CD4-positive, alpha-beta T cell treated with Interferon gamma for 1 hour (primary cell): ENCODE results near the gene WWC1.

Experiments
- DNase-seq: peaks from one replicate; pipeline ENCODE4 v3.0.0-alpha.2; 2020

Gene WWC1

GRCh38 chr5:168455201-168455600, 163.8 kb downstream of the WWC1 start:
- DNase-seq, result no peak

GRCh38 chr5:168457542-168457941, 166.1 kb downstream of the WWC1 start:
- no peak for DNase-seq

GRCh38 chr5:168460606-168461005, 169.2 kb downstream of the WWC1 start:
- no peak for DNase-seq

GRCh38 chr5:168463081-168463480, 171.6 kb downstream of the WWC1 start:
- DNase-seq, result no peak

- DNase-seq, result no peak
These were observed 172.8 kb downstream of the WWC1 start for GRCh38 chr5:168464214-168464613.

- DNase-seq, result no peak
These were observed 173.2 kb downstream of the WWC1 start for GRCh38 chr5:168464641-168465040.

GRCh38 chr5:168467755-168468330, 176.4 kb downstream of the WWC1 start:
- no peak for DNase-seq

GRCh38 chr5:168468836-168469235, 177.4 kb downstream of the WWC1 start:
- DNase-seq, result no peak

- DNase-seq, result no peak
These were observed 178.4 kb downstream of the WWC1 start for GRCh38 chr5:168469816-168470215.

- no peak for DNase-seq
These were observed 180.3 kb downstream of the WWC1 start for GRCh38 chr5:168471785-168472184.

- no peak for DNase-seq
These were observed 180.9 kb downstream of the WWC1 start for GRCh38 chr5:168472329-168472728.

GRCh38 chr5:168474319-168474718, 182.9 kb downstream of the WWC1 start:
- no peak for DNase-seq

GRCh38 chr5:168477060-168477459, 185.6 kb downstream of the WWC1 start:
- no peak for DNase-seq

GRCh38 chr5:168479166-168479565, 187.7 kb downstream of the WWC1 start:
- DNase-seq, result no peak

GRCh38 chr5:168480601-168481000, 189.2 kb downstream of the WWC1 start:
- DNase-seq, result no peak

GRCh38 chr5:168481330-168481788, 189.9 kb downstream of the WWC1 start:
- DNase-seq, result no peak

- no peak for DNase-seq
These were observed 190.9 kb downstream of the WWC1 start for GRCh38 chr5:168482361-168482760.

GRCh38 chr5:168486136-168486879, 194.9 kb downstream of the WWC1 start, which contains the start of gene RARS1:
RARS1 (plus strand) TSS chr5:168486471; CDS start chr5:168486499, 28 bp downstream.
- DNase-seq, result peak; percentile 86

GRCh38 chr5:168489059-168489458, 197.6 kb downstream of the WWC1 start:
- no peak for DNase-seq

GRCh38 chr5:168494057-168494555, 202.7 kb downstream of the WWC1 start:
- DNase-seq, result no peak

- no peak for DNase-seq
These were observed 211.3 kb downstream of the WWC1 start for GRCh38 chr5:168502563-168503237.

- DNase-seq, result no peak
These were observed 222.5 kb downstream of the WWC1 start for GRCh38 chr5:168513861-168514428.
